NCI-H345 (cell line): Measurements from ENCODE around the gene COX4I2.
"Not testable (repeated sequence)": the region's sequence is repeated elsewhere in the genome, so short reads cannot be mapped to it uniquely, and the experiment has no call there.

Experiments
- DNase-seq: peaks from one replicate; lab custom pipeline; 2025; lab: John Stamatoyannopoulos, UW

COX4I2 gene

DNA sequence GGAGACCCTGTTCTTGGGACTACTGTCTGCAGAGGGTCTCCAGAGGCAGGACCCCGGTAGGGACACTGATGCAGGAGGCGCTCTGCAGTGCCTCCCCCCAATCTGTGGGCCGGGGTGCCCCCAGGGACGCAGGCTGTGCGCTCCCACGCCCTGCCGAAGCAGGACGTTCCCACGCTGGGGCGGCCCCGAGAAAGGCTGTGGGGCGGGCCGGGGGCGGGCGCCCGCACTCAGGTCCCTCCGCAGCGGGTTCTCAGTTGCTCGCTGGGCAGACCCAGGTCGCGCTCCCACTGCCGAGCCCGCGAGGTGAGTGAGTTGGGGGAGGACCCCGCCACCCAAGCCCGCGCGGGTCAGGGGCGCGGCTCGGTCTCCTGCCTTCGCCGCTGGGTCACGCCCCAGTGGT lies at the start of gene COX4I2:
Gene COX4I2, plus strand, starts transcription at position 253 of the 400 bp plus-strand sequence. CDS start 1,106 bp downstream, outside the sequence.
- DNase-seq: no peak

DNA sequence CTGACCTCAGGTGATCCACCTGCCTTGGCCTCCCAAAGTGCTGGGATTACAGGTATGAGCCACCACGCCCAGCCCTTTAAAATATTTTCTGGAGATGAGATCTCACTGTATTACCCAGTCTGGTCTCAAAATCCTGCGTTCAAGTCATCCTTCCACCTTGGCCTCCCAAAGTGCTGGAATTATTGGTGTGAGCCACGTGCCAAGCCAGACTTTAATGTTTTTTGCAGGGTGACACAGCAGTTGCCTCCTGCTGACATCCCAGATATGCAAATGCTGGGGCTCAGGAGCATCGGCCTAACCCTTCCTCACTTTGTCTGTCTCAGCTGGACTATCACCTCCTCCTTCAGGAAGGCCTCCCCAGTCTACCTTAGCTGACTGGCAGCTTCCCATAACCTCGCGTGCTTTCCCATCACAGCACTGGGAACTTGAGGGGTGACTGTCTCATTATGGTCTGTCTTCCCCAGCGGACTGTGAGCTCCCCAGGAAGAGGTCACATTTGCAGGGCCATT lies 46.9 kb upstream of the COX4I2 start:
- DNase-seq: no peak

GRCh38 chr20:31593221-31594001 lies 44.3 kb upstream of the COX4I2 start:
- DNase-seq: no peak

DNA sequence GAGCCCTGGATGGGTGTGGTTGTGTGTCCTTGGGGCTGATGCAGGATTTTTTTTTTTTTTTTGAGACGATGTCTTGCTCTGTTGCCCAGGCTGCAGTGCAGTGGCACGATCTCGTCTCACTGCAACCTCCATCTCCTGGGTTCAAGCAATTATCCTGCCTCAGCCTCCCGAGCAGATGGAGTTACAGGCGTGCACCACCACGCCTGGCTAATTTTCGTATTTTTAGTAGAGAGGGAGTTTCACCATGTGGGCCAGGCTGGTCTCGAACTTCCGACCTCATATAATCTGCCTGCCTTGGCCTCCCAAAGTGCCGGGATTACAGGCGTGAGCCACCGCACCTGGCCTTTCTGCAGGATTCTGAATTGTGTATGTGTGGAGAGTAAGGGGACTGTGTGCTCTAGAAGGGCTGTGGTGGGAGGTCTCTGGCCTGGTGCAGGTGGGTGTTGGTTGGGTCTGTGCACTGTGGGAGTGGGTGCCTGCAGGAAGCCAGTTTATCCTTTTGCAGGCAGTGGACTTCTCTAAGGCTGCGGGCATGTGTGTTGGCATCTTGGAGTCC lies 43.6 kb upstream of the COX4I2 start:
- no peak for DNase-seq

DNA sequence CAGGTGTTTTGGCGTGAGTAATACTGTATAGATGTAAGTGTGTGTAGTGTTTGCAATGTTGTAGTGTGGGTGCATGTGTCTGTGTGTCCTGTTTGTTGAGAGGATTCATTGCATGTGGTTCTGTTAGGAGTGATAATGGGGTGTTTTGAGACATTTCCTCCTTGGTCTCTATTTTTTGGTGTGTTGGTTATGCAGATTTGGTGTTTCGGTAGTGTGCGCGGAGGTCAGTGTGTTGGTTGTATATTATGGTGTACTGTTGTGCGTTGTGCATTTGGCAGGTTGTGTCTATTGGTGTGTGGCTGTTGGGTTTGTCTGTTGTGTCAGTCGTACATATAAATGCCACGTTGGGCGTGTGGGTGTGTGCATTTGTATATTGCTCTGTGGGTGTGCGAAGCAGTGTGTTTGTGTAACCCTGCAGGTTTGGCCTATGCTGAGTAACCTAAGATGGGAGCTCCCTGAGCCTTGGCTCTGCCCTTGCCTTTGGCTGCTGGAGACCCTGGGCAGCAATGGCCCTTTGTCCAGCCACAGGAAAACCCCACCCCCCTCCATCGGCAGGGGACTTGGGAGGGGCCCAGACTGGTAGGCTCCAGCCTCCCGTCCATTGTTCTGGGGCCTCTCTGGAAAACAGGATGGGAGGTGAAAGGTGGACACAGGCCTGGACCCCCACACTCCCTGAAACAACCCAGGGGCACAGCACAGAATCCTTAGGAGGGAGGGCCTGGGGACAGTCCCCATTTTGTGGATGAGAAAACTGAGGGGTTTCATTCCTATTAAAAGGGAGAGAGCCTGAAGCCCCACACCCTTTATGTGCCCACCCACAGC lies 42.9 kb upstream of the COX4I2 start:
- DNase-seq: no peak

- no peak for DNase-seq
Measured at GRCh38 chr20:31595380-31595653, 42.4 kb upstream of the COX4I2 start.

- DNase-seq: no peak
Measured at GRCh38 chr20:31595654-31596411, 41.9 kb upstream of the COX4I2 start.

DNA sequence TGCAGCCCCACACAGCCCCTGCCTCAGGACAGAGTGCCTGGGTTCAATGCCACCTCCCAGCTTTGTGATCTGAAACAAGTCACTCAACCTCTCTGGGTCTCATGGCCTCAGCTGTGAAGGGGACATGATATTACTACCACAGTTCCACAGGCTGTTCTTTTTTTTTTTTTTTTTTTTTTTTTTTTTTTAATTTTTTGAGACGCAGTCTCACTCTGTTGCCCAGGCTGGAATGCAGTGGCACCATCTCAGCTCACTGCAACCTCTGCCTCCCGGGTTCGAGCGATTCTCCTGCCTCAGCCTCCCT lies 41.3 kb upstream of the COX4I2 start:
- DNase-seq: not testable (repeated sequence)

- no peak for DNase-seq
Measured at GRCh38 chr20:31596831-31597480, 40.8 kb upstream of the COX4I2 start.

GRCh38 chr20:31597481-31597855 lies 40.2 kb upstream of the COX4I2 start:
- DNase-seq: no peak

GRCh38 chr20:31602431-31602778 lies 35.3 kb upstream of the COX4I2 start:
- DNase-seq: no peak

DNA sequence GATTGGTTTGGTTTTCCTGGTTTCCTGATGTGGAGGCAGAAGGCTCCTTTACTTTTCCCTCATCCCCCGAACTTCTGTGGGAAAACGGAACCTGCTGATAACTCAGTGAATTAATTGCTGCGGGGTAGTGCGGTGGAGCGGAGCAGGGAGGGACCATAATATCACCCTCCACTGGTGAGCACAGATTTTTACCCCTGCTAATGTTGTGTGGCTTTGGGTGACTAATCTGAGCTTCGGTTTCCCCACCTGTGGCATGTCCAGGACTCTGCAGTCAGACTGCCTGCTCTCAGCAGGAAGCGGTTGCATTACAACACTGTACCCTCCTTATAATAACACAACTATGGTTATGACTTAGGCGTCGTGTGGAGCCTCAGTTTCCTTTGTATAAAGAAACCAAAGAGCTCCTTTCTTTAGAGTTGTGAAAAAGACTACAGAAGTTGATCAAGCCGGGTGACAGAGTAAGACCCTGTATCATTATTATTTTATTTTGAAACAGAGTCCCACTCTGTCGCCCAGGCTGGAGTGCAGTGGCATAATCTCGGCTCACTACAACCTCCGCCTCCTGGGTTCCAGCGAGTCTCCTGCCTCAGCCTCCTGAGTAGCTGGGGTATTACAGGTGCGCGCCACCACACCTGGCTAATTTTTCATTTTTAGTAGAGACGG lies 34.8 kb upstream of the COX4I2 start:
- DNase-seq: no peak

- peak; percentile 100 for DNase-seq
Measured at GRCh38 chr20:31603822-31604566, 33.7 kb upstream of the COX4I2 start.

GRCh38 chr20:31604567-31605030 lies 33.1 kb upstream of the COX4I2 start:
- no peak for DNase-seq

GRCh38 chr20:31605031-31605901 lies 32.4 kb upstream of the COX4I2 start, which contains the start of gene ID1:
Gene ID1, plus strand, starts transcription at chr20:31605289. Its CDS starts 99 bp downstream, at chr20:31605388.
- peak; percentile 99 for DNase-seq

DNA sequence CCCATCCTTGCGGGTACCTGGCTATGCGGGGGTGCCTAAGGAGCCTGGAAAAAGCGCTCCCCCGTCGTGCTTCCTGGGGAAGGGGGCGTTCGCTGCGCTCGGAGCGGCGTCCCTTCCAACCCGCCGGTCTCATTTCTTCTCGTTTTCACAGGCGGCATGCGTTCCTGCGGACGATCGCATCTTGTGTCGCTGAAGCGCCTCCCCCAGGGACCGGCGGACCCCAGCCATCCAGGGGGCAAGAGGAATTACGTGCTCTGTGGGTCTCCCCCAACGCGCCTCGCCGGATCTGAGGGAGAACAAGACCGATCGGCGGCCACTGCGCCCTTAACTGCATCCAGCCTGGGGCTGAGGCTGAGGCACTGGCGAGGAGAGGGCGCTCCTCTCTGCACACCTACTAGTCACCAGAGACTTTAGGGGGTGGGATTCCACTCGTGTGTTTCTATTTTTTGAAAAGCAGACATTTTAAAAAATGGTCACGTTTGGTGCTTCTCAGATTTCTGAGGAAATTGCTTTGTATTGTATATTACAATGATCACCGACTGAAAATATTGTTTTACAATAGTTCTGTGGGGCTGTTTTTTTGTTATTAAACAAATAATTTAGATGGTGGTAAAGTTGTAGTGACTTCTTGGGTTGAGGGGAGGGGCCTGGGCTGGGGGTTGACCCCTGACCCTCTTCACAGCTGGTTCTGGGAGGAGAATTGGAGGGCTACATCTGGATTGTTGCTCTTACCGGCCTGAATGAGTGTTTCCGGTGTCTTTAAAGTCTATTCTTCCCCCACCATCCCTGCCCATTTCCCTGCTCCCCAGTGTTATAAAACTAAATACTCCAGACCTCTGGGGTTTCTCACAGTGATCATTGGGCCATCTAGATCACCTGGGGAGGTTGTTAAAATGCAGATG lies 31.6 kb upstream of the COX4I2 start:
- peak; percentile 47 for DNase-seq

DNA sequence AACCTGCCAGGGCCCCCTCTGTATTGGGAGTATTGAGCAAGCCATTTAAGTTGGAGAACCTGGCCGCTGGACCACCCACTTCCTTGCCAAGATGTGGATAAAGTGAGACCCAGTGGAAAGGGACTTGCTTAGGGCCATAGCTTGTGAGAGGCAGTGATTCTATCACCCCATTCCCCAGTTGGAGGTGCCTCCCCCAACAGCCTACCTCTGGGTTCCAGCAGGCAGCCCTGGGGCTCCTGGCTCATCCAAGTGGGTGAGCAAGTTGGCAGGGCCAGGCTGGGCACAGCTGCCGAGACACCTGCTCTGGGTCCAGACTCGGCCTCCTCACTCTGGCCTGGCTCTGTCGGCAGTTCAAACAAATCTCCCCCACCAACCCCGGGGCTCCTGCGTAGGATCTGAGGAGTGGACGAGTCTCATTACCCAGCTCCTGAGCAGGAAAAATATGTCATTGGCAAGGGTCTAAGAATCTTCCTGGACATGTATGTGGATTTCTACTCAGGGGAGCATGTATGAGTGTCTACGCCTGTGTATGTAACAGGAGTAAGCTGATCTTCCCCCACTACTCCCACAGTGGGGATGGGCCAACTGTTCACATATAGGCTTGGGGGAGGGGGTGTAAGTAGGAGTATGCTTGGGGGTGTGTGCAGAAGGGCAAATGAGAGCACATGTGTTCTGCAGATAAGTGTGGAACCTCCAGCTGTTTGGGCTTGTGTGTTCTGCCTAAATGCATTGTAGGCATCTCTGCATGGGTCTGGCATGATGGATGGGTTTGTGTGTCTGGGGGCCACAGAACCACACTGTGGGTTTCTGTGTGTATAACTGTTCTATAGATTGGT lies 30.7 kb upstream of the COX4I2 start:
- DNase-seq: peak; percentile 66
